ENCODE measurements around the gene ST6GAL1.
A peak's percentile ranks its signal among the peaks of the same experiment; 100 is the strongest.

ST6GAL1 gene

GRCh38 chr3:187072102-187072501 lies 141.8 kb downstream of the ST6GAL1 start:
- no peak for DNase-seq (ENCODE audit: extremely low read depth in 1 of 2, low read depth in 1 of 2)

GRCh38 chr3:187072511-187072910 lies 142.2 kb downstream of the ST6GAL1 start:
- DNase-seq (ENCODE audit: extremely low read depth in 1 of 2, low read depth in 1 of 2): no peak

GRCh38 chr3:187073581-187074098 lies 143.3 kb downstream of the ST6GAL1 start:
- DNase-seq (ENCODE audit: extremely low read depth in 1 of 2, low read depth in 1 of 2): no peak

GRCh38 chr3:187074846-187075245 lies 144.5 kb downstream of the ST6GAL1 start:
- no peak for DNase-seq (ENCODE audit: extremely low read depth in 1 of 2, low read depth in 1 of 2)

GRCh38 chr3:187076297-187076696 lies 146.0 kb downstream of the ST6GAL1 start:
- DNase-seq (ENCODE audit: extremely low read depth in 1 of 2, low read depth in 1 of 2): no peak

GRCh38 chr3:187077085-187077484 lies 146.8 kb downstream of the ST6GAL1 start:
- no peak for DNase-seq (ENCODE audit: extremely low read depth in 1 of 2, low read depth in 1 of 2)

GRCh38 chr3:187077537-187077936 lies 147.2 kb downstream of the ST6GAL1 start:
- DNase-seq (ENCODE audit: extremely low read depth in 1 of 2, low read depth in 1 of 2): no peak

GRCh38 chr3:187079090-187080022 lies 149.0 kb downstream of the ST6GAL1 start:
- DNase-seq (ENCODE audit: extremely low read depth in 1 of 2, low read depth in 1 of 2): no peak

GRCh38 chr3:187080799-187081450 lies 150.6 kb downstream of the ST6GAL1 start:
- DNase-seq (ENCODE audit: extremely low read depth in 1 of 2, low read depth in 1 of 2): no peak

GRCh38 chr3:187082758-187083375 lies 152.5 kb downstream of the ST6GAL1 start:
- no peak for DNase-seq (ENCODE audit: extremely low read depth in 1 of 2, low read depth in 1 of 2)

- DNase-seq (ENCODE audit: extremely low read depth in 1 of 2, low read depth in 1 of 2): no peak
These were observed 153.8 kb downstream of the ST6GAL1 start for GRCh38 chr3:187084126-187084525.

GRCh38 chr3:187084580-187084979 lies 154.3 kb downstream of the ST6GAL1 start:
- no peak for DNase-seq (ENCODE audit: extremely low read depth in 1 of 2, low read depth in 1 of 2)

- DNase-seq (ENCODE audit: extremely low read depth in 1 of 2, low read depth in 1 of 2): no peak
These were observed 154.8 kb downstream of the ST6GAL1 start for GRCh38 chr3:187085021-187085666.

GRCh38 chr3:187085933-187086332 lies 155.6 kb downstream of the ST6GAL1 start:
- DNase-seq (ENCODE audit: extremely low read depth in 1 of 2, low read depth in 1 of 2): no peak

- DNase-seq (ENCODE audit: extremely low read depth in 1 of 2, low read depth in 1 of 2): no peak
These were observed 156.5 kb downstream of the ST6GAL1 start for GRCh38 chr3:187086831-187087230.

GRCh38 chr3:187088701-187089100 lies 158.4 kb downstream of the ST6GAL1 start:
- DNase-seq (ENCODE audit: extremely low read depth in 1 of 2, low read depth in 1 of 2): no peak

- DNase-seq (ENCODE audit: extremely low read depth in 1 of 2, low read depth in 1 of 2): no peak
These were observed 163.0 kb downstream of the ST6GAL1 start for GRCh38 chr3:187093320-187093719.

GRCh38 chr3:187098923-187099512 lies 168.7 kb downstream of the ST6GAL1 start:
- no peak for DNase-seq (ENCODE audit: extremely low read depth in 1 of 2, low read depth in 1 of 2)

- peak; percentile 12 to 29 for DNase-seq (ENCODE audit: extremely low read depth in 1 of 2, low read depth in 1 of 2)
These were observed 171.1 kb downstream of the ST6GAL1 start for GRCh38 chr3:187101184-187102072.

Data from activated CD8-positive, alpha-beta memory T cell treated with anti-CD3 and anti-CD28 coated beads for 1 hour (primary cell).